HG02852 (cell line): ENCODE measurements around the gene EPGN.
"Not testable (repeated sequence)": the region's sequence is repeated elsewhere in the genome, so short reads cannot be mapped to it uniquely, and the experiment has no call there.

Source experiments
- ATAC-seq: cut with Tn5 transposase; IDR thresholded peaks from one replicate; pipeline ENCODE4 v1.9.1; 2021; ENCODE audit warnings: mild to moderate bottlenecking, moderate library complexity; ENCODE audit not compliant: unreplicated experiment

The EPGN gene

DNA sequence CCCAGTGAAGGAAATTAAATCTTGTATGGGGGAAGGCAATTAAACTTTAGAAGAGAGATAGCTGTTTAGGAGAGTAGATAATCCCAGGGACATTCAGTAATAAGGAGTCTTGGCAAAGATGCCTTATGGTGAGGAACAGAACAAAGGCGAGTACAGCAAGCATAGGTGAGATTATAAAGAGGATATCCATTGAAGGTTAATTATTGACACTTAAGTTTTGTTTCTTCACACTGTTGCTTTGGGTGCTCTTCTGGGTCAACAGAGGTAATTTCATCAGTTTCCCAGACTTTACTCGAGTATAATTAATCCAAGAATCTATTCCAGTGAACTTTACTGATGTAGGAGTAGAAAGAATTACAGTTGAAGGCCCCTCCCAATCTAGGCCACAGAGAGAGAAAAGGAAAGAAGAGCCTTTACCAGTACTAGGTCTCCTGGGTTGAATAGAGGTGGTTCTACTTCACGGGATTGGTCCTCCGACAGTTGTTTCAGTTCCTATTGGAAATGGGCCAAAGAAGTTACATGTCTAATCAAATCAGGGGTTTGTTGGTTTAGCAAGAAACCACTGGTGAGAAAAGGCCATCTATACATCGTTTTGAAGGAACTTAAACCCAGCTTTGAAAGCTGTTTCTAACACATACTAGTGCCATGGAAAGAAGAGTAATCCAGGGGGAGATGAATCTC is 27.2 kb downstream of the EPGN start:
- peak; percentile 63 for ATAC-seq

- ATAC-seq: no peak
Observed at GRCh38 chr4:74338792-74339333, 30.6 kb downstream of the EPGN start.

DNA sequence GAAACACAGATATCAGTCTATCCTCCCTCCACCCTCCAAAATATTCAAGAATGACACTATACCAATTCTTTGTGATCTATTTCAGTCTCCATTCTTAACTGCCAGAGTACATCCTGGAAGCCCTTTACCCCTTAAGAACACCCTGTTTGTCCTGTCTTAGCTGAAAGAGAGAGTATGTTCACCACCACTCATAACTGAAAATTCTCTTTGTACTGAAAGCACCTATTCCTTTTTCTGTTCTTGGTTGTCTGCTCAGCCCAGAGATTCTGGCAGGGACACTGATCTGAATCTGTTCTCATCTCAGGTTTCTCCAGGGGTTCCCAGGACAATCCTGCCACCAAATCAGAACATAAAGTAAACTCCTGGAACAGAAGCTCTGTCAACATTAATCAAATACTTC is 31.2 kb downstream of the EPGN start:
- ATAC-seq: peak; percentile 67

- not testable (repeated sequence) for ATAC-seq
Observed at GRCh38 chr4:74340421-74340820, 32.2 kb downstream of the EPGN start.

GRCh38 chr4:74344031-74344430 is 35.8 kb downstream of the EPGN start:
- no peak for ATAC-seq

- ATAC-seq: no peak
Observed at GRCh38 chr4:74353858-74354257, 45.6 kb downstream of the EPGN start.

DNA sequence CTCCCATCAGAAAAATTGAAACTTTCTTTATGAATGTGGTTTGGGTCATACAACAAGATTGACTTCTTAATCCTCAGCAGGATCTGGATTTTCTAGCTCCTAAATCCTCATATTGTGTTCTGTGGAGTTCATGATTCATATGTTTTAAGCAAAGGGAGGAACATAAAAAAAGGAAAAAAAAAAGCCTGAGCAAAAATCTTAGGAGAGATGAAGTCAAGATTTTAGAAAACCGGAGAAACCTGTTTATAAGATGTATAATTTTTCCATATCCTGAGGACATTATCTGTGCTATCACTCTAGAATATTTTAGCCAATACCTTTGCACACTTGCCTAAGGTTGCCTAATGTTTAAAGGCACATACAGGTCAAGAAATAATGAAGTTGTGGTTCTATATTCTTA is 49.7 kb downstream of the EPGN start:
- ATAC-seq: no peak

GRCh38 chr4:74361671-74362070 is 53.4 kb downstream of the EPGN start:
- ATAC-seq: no peak

DNA sequence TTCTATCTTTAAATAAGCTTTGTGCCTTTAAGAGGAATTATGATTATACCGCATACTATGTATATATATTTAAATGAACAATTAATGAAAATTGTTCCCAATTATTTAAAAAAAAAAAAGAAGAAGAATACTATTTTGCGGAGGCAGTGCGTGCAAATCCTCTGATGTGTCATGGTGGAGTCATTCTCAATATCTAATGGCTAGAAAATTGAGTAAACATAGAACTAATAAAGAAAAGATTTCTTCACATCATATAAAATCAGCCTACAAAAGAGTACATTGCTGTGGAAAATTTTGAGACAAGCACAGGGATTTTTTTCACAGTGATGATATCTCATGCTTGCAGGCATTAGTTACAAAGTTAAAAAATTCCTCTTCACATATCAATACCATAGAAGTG is 54.1 kb downstream of the EPGN start:
- no peak for ATAC-seq

DNA sequence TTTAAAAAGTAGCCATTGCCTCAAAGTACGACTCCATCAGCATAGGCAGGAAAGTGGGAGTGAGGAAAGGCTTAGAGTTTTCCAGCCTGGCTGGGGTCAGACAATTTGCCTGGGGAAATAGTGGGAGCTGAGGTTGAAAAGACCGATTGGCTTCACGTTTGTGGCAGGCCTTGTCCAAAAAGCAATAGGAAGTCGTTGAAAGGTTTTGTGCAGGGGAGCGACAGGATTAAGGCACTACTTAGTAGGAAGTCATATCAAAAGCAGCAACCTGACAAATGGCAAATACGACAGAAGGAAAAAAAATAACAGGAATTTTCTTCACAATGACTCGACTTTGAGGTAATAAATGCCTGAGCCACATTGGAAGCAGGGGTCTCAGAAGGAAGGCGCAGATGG is 56.0 kb downstream of the EPGN start:
- ATAC-seq: peak; percentile 7

DNA sequence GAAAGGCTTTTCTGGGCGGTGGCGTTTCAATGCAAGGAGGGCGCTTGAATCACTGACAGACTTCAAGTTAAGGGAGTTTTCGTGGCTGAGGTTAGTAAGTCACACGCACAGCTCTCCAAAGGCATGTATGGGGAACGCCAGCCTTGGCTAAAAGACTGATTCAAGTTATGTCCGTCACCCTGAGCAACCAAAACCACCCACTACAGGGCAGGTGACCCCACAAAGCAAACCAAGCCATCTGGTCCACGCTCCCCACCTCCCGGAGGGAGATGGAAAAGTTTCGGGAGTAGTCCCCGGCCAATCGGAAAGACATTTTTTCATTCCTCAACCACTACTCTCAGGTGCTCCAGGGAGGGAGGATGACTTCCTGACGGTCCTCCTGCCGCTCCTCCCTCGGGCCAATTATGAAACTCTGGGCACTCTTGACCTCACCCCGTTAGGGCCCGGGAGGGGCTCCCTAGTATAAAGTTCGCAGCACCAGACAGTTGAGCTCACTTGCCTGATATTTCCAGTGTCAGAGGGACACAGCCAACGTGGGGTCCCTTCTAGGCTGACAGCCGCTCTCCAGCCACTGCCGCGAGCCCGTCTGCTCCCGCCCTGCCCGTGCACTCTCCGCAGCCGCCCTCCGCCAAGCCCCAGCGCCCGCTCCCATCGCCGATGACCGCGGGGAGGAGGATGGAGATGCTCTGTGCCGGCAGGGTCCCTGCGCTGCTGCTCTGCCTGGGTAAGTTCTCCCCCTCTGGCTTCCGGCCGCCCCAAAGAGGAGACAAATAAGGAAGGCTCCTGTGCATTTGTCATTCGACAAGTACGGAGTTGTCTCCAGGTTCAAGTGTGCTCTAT is 56.6 kb downstream of the EPGN start, which contains the start of gene EREG:
TSS of gene EREG (plus strand) at position 494 of the 840 bp plus-strand sequence. CDS start at position 658, 164 bp downstream.
- ATAC-seq: peak; percentile 58

- no peak for ATAC-seq
Observed at GRCh38 chr4:74365761-74366160, 57.5 kb downstream of the EPGN start.
